H1 (cell line): ENCODE data around the gene SS18L1. TPM values are rescaled to one million over a fixed set of nuclear protein-coding genes. Genes with fewer than 3 reads are reported as not detected.

Experiments
- CTCF ChIA-PET: fragments of 300-600 bp; sonication (Branson Sonifier 250); formaldehyde crosslinking; loops from one replicate; lab custom pipeline; 2021; ENCODE audit not compliant: partially characterized antibody; lab: Charles Lee
- POLR2A ChIA-PET: fragments of 300-600 bp; sonication (Branson Sonifier 250); formaldehyde crosslinking; loops from one replicate; lab custom pipeline; 2021; ENCODE audit warnings: inconsistent platforms; ENCODE audit not compliant: partially characterized antibody; lab: Charles Lee
- DNase-seq, 2 experiments: peaks; one replicate each; pipeline versions ENCODE4 v3.0.0 to v3.0.0-alpha.2; 2010 to 2022; ENCODE audit warnings: low spot score in 2 of 2, low read depth in 1 of 2, mixed read lengths in 1 of 2
- FAIRE-seq: peaks from 2 replicates; lab custom pipeline; 2011; peaks lifted over from hg19 to GRCh38; lab: Jason Lieb, UNC
- H2AFZ ChIP-seq: 2 replicates; pipeline ENCODE4 v1.8.1; 2012; ENCODE audit warnings: low read length, inconsistent platforms
- H2AK5ac ChIP-seq: 2 replicates; pipeline ENCODE4 v1.6.1; 2013; ENCODE audit warnings: low read depth, low read length
- H2BK120ac ChIP-seq: replicated peaks from 2 replicates; pipeline ENCODE3; 2013; ENCODE audit warnings: low read depth, low read length, inconsistent platforms
- H2BK12ac ChIP-seq: 2 replicates; pipeline ENCODE4 v1.6.1; 2013; ENCODE audit warnings: low read depth, low read length
- H2BK15ac ChIP-seq: 2 replicates; pipeline ENCODE4 v1.6.1; 2013; ENCODE audit warnings: low read length
- H2BK20ac ChIP-seq: 2 replicates; pipeline ENCODE4 v1.6.1; 2013; ENCODE audit warnings: low read length
- H2BK5ac ChIP-seq: 2 replicates; pipeline ENCODE4 v1.6.1; 2013; ENCODE audit warnings: low read depth, low read length
- H3K14ac ChIP-seq: 2 replicates; pipeline ENCODE4 v1.6.1; 2013; ENCODE audit warnings: inconsistent platforms; ENCODE audit not compliant: insufficient read length
- H3K18ac ChIP-seq: 2 replicates; pipeline ENCODE4 v1.6.1; 2013; ENCODE audit warnings: low read length; ENCODE audit errors: extremely low read depth
- H3K23ac ChIP-seq: 2 replicates; pipeline ENCODE4 v1.6.1; 2013; ENCODE audit warnings: inconsistent platforms; ENCODE audit not compliant: insufficient read length
- H3K23me2 ChIP-seq: 2 replicates; pipeline ENCODE4 v1.6.1; 2013; ENCODE audit warnings: low read depth, low read length
- H3K27ac ChIP-seq: 2 replicates; pipeline ENCODE4 v1.6.1; 2011; ENCODE audit warnings: low read depth, low read length, inconsistent platforms
- H3K27me3 ChIP-seq, 4 experiments: replicated peaks in 1 of 4; 1 replicate in 1 of 4; 2 replicates in 3 of 4; pipeline versions ENCODE4 v1.6.1 to v1.8.1; 2011 to 2013; ENCODE audit warnings: low read length in 3 of 4, mild to moderate bottlenecking in 3 of 4, inconsistent platforms in 2 of 4, mixed read lengths in 2 of 4, moderate library complexity in 1 of 4; ENCODE audit not compliant: control insufficient read depth in 3 of 4, insufficient read depth in 3 of 4; ENCODE audit errors: extremely low read depth in 1 of 4
- H3K36me3 ChIP-seq, 4 experiments: 2 replicates each; pipeline versions ENCODE4 v1.6.1 to v1.8.1; 2011 to 2013; ENCODE audit warnings: mild to moderate bottlenecking in 4 of 4, low read length in 3 of 4, moderate library complexity in 2 of 4, control low read depth in 1 of 4, inconsistent platforms in 1 of 4; ENCODE audit not compliant: insufficient read depth in 4 of 4, control insufficient read depth in 2 of 4
- H3K4ac ChIP-seq: replicated peaks from 2 replicates; pipeline ENCODE3; 2013; ENCODE audit warnings: low read length, low read depth, mixed read lengths, inconsistent platforms; ENCODE audit not compliant: insufficient read length
- H3K4me1 ChIP-seq, 4 experiments: replicated peaks in 1 of 4; 1 replicate in 1 of 4; 2 replicates in 3 of 4; pipeline versions ENCODE4 v1.6.1 to v1.8.1; 2011 to 2013; ENCODE audit warnings: low read length in 3 of 4, inconsistent platforms in 2 of 4, mixed read lengths in 1 of 4; ENCODE audit not compliant: insufficient read depth in 4 of 4, control insufficient read depth in 3 of 4
- H3K4me2 ChIP-seq, 2 experiments: 2 replicates each; pipeline versions ENCODE4 v1.6.1 to v1.8.1; 2011 to 2013; ENCODE audit warnings: low read depth in 2 of 2, low read length in 2 of 2, control low read depth in 1 of 2, inconsistent platforms in 1 of 2, mild to moderate bottlenecking in 1 of 2; ENCODE audit not compliant: insufficient read depth in 1 of 2
- H3K4me3 ChIP-seq, 4 experiments: fragments of 200-600, 300-600 bp in 1 of 4; sonication (generic), shearing (Covaris generic), sonication (Bioruptor Twin) in 1 of 4; 2 replicates each; pipeline versions ENCODE4 v1.5.1 to v1.8.1; 2011 to 2016; ENCODE audit warnings: low read length in 4 of 4, low read depth in 3 of 4, control low read depth in 2 of 4, inconsistent platforms in 2 of 4, mild to moderate bottlenecking in 2 of 4, mixed read lengths in 1 of 4, moderate library complexity in 1 of 4; ENCODE audit not compliant: insufficient read depth in 2 of 4; ENCODE audit errors: extremely low read depth in 1 of 4
- H3K56ac ChIP-seq: replicated peaks from 2 replicates; pipeline ENCODE3; 2013; ENCODE audit warnings: low read depth, mild to moderate bottlenecking, mixed read lengths, low read length, inconsistent platforms; ENCODE audit not compliant: insufficient read length
- H3K79me1 ChIP-seq: 2 replicates; pipeline ENCODE4 v1.6.1; 2013; ENCODE audit warnings: low read depth, low read length, control low read depth
- H3K79me2 ChIP-seq, 2 experiments: 2 replicates each; pipeline versions ENCODE4 v1.6.1 to v1.8.1; 2012 to 2013; ENCODE audit warnings: low read length in 2 of 2, mild to moderate bottlenecking in 2 of 2, inconsistent platforms in 1 of 2; ENCODE audit not compliant: insufficient read depth in 2 of 2, control insufficient read depth in 1 of 2
- H3K9ac ChIP-seq, 4 experiments: replicated peaks in 1 of 4; 1 replicate in 1 of 4; 2 replicates in 3 of 4; pipeline versions ENCODE4 v1.6.1 to v1.8.1; 2011 to 2013; ENCODE audit warnings: low read depth in 3 of 4, low read length in 3 of 4, control low read depth in 2 of 4, mild to moderate bottlenecking in 2 of 4, moderate library complexity in 2 of 4, inconsistent platforms in 1 of 4; ENCODE audit errors: extremely low read depth in 1 of 4
- H3K9me3 ChIP-seq, 2 experiments: 2 replicates each; pipeline versions ENCODE4 v1.6.1 to v1.8.1; 2012 to 2013; ENCODE audit warnings: mild to moderate bottlenecking in 2 of 2, moderate library complexity in 2 of 2, control low read depth in 1 of 2, inconsistent platforms in 1 of 2, low read depth in 1 of 2, low read length in 1 of 2, mixed read lengths in 1 of 2; ENCODE audit not compliant: insufficient read depth in 2 of 2
- H4K20me1 ChIP-seq, 2 experiments: replicated peaks in 1 of 2; 2 replicates each; pipeline versions ENCODE3 to v1.8.1; 2011 to 2013; ENCODE audit warnings: inconsistent platforms in 2 of 2, low read length in 2 of 2, mild to moderate bottlenecking in 1 of 2; ENCODE audit not compliant: insufficient read depth in 2 of 2, control insufficient read depth in 1 of 2
- H4K5ac ChIP-seq: 2 replicates; pipeline ENCODE4 v1.6.1; 2013; ENCODE audit warnings: low read length, low read depth, mixed read lengths, inconsistent platforms; ENCODE audit not compliant: insufficient read length
- H4K8ac ChIP-seq: 2 replicates; pipeline ENCODE4 v1.8.0; 2013; ENCODE audit warnings: mild to moderate bottlenecking, moderate library complexity, low read length, inconsistent platforms; ENCODE audit not compliant: insufficient read depth; ENCODE audit errors: extremely low read depth
- H4K91ac ChIP-seq: replicated peaks from 2 replicates; pipeline ENCODE3; 2013; ENCODE audit warnings: low read length, mixed read lengths, inconsistent platforms; ENCODE audit not compliant: insufficient read length
- CBX8 ChIP-seq: fragments of 300-800, 300-1000 bp; sonication (generic); IDR thresholded peaks from 2 replicates; pipeline ENCODE4 v1.7.1; 2016; ENCODE audit warnings: low read depth, low read length, borderline replicate concordance
- KDM4A ChIP-seq: IDR thresholded peaks from one replicate; pipeline ENCODE4 v1.7.1; 2012; ENCODE audit warnings: low read depth, mild to moderate bottlenecking, moderate library complexity, low read length, inconsistent platforms; ENCODE audit not compliant: severe bottlenecking
- RAD21 ChIP-seq, 2 experiments: IDR thresholded peaks in 1 of 2; conservative IDR thresholded peaks in 1 of 2; 2 replicates each; pipeline ENCODE4 v1.6.1; 2011; ENCODE audit warnings: low read depth in 2 of 2, low read length in 2 of 2, improper control_type of control experiment in 1 of 2, inconsistent platforms in 1 of 2, mild to moderate bottlenecking in 1 of 2, moderate library complexity in 1 of 2
- RBBP5 ChIP-seq: IDR thresholded peaks from 2 replicates; pipeline ENCODE4 v1.7.1; 2012; ENCODE audit warnings: low read depth, mild to moderate bottlenecking, inconsistent platforms, low read length, moderate library complexity, borderline replicate concordance
- SIN3A ChIP-seq, 2 experiments: IDR thresholded peaks in 1 of 2; conservative IDR thresholded peaks in 1 of 2; 2 replicates each; pipeline ENCODE4 v1.6.1; 2011 to 2012; ENCODE audit warnings: low read length in 2 of 2, improper control_type of control experiment in 1 of 2, low read depth in 1 of 2, mild to moderate bottlenecking in 1 of 2
- SRF ChIP-seq: IDR thresholded peaks from 2 replicates; pipeline ENCODE4 v1.6.1; 2011; ENCODE audit warnings: mild to moderate bottlenecking, low read depth, low read length, moderate library complexity
- SUZ12 ChIP-seq: fragments of 200-600 bp; sonication (generic); IDR thresholded peaks from 2 replicates; pipeline ENCODE4 v1.6.1; 2012; ENCODE audit warnings: mild to moderate bottlenecking, inconsistent platforms, low read length, moderate library complexity, mixed read lengths
- YY1 ChIP-seq: IDR thresholded peaks from 2 replicates; pipeline ENCODE4 v1.6.1; 2011; ENCODE audit warnings: low read depth, mild to moderate bottlenecking, low read length
- ZNF274 ChIP-seq: IDR thresholded peaks from 2 replicates; pipeline ENCODE4 v1.7.0; 2012; ENCODE audit warnings: low read length, borderline replicate concordance; ENCODE audit errors: extremely low read depth
- WGBS, 2 experiments: shearing (Covaris generic) in 1 of 2; methylation state at CpG; one replicate each; pipeline versions ENCODE4 v1.1.6 to v1.1.7; 2013 to 2015; ENCODE audit warnings: low lambda C conversion rate in 2 of 2, mixed read lengths in 2 of 2, inconsistent platforms in 1 of 2, low coverage in 1 of 2, missing lambda C conversion rate in 1 of 2; ENCODE audit not compliant: insufficient replicate concordance in 2 of 2, insufficient coverage in 1 of 2, insufficient read length in 1 of 2; ENCODE audit errors: extremely low coverage in 1 of 2, missing lambda C conversion rate in 1 of 2; 5-methylcytosine and 5-hydroxymethylcytosine counted together
- polyA plus RNA-seq, 7 experiments: library from polyadenylated mRNA; depleted of rRNA in 3 of 7; stranded (reverse) in 5 of 7; unstranded in 2 of 7; fragments of >200 nt in 5 of 7; fragments of 200-250 nt in 2 of 7; gene quantifications; 1 replicate in 5 of 7; 2 replicates in 1 of 7; 4 replicates in 1 of 7; pipeline versions ENCODE4 v1.2.1 to v1.2.3, GENCODE V29; 2011 to 2013; ENCODE audit warnings: missing spikeins in 2 of 7, mixed read lengths in 2 of 7
- total RNA-seq: library from RNA; stranded (reverse); fragmentation: NEBNext Ultra II Directional; extraction: Animal tissue kit (Norgen Biotek cat#: 25700); gene quantifications from 2 replicates; pipeline ENCODE4 v1.2.1, GENCODE V29; 2021
- TF ChIP-seq, protein P1 (sequence below): IDR thresholded peaks from 2 replicates; pipeline ENCODE4 v1.6.1; 2012; ENCODE audit warnings: low read length, inconsistent platforms
- TF ChIP-seq, protein P2 (sequence below): IDR thresholded peaks from 2 replicates; pipeline ENCODE4 v1.6.1; 2012; ENCODE audit warnings: inconsistent platforms

SS18L1 gene
- total and polyA plus RNA-seq, 2 of the 8 experiments (the other 6 are each of a cell fraction or from before 2014, with no cell fraction given), result 28.4 to 29.7 TPM

DNA sequence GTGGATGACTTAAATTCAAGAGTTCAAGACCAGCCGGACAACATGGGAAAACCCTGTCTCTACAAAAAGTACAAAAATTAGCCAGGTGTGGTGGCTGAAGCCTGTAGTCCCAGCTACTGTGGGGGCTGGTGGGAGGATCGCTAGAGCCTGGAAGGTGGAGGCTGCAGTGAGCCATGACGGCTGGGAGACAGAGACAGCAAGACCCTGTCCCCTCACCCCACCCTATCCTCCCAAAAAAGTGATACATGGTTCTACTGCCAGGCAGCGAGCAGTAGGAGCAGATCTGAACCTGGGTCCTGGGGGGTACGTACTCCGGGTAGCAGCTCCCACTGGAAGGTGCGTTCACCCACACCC, 2.5 kb upstream of the SS18L1 start:
- peaks cover 36 to 54% of the 10 kb centered on the region in 2 experiments for H4K20me1 ChIP-seq
- H2AFZ ChIP-seq, result no peak overlapping the region
- H2BK5ac ChIP-seq, result no peak overlapping the region
- H3K9me3 ChIP-seq, result no peaks in the 10 kb centered on the region
- H3K18ac ChIP-seq, result no peak overlapping the region
- H3K36me3 ChIP-seq, result peaks cover 30 to 49% (median 41%) of the 10 kb centered on the region in 4 experiments
- WGBS, 2 experiments, result 90% methylated on average over 7 of the region's 7 CpGs; no CpG with 5 or more reads in 1 of the 2 experiments
- H3K56ac ChIP-seq, result no peak overlapping the region
- no peak overlapping the region for H3K4me3 ChIP-seq
- H3K4me2 ChIP-seq, result peak overlapping the region in 1 of 2 experiments; percentile 68; a peak in 1 of 4 replicates
- H3K23me2 ChIP-seq, result peaks cover 3% of the 10 kb centered on the region; the same call in 1 of the 2 replicates
- H4K91ac ChIP-seq, result no peak overlapping the region
- H2BK12ac ChIP-seq, result no peak overlapping the region
- no peak overlapping the region for H2BK20ac ChIP-seq
- H4K5ac ChIP-seq, result no peak overlapping the region
- no peak overlapping the region for H3K23ac ChIP-seq
- H2BK15ac ChIP-seq, result no peak overlapping the region
- POLR2A ChIA-PET, result interaction anchor here (1.1 to 5.6 kb wide), 10 partner anchors 8 to 135 kb away, joined by 3 to 62 read pairs (median 6); partner anchors contain the start of genes LSM14B and MTG2
- H4K8ac ChIP-seq, result no peak overlapping the region
- no peak overlapping the region for H3K14ac ChIP-seq
- H2AK5ac ChIP-seq, result no peak overlapping the region
- no peak overlapping the region for H3K27ac ChIP-seq
- FAIRE-seq, result no peak
- H3K79me2 ChIP-seq, result peaks cover 35 to 60% of the 10 kb centered on the region in 2 experiments
- no peak overlapping the region for H3K4ac ChIP-seq
- H2BK120ac ChIP-seq, result no peak overlapping the region
- no peak overlapping the region for H3K9ac ChIP-seq
- H3K79me1 ChIP-seq, result peaks cover 14% of the 10 kb centered on the region
- no peak for DNase-seq
- CTCF ChIA-PET, result interaction anchor here (0.9 to 2.1 kb wide), 8 partner anchors 11 to 168 kb away, joined by 3 to 11 read pairs (median 5); no protein-coding TSS in a partner anchor
- no peaks in the 10 kb centered on the region for H3K27me3 ChIP-seq
- H3K4me1 ChIP-seq, result peaks cover 0 to 12% (median 4%) of the 10 kb centered on the region in 4 experiments; a peak in 5 of 7 replicates
- no peak for TF ChIP-seq SRF
- TF ChIP-seq ZNF274, result no peak
- TF ChIP-seq, protein P1, sequence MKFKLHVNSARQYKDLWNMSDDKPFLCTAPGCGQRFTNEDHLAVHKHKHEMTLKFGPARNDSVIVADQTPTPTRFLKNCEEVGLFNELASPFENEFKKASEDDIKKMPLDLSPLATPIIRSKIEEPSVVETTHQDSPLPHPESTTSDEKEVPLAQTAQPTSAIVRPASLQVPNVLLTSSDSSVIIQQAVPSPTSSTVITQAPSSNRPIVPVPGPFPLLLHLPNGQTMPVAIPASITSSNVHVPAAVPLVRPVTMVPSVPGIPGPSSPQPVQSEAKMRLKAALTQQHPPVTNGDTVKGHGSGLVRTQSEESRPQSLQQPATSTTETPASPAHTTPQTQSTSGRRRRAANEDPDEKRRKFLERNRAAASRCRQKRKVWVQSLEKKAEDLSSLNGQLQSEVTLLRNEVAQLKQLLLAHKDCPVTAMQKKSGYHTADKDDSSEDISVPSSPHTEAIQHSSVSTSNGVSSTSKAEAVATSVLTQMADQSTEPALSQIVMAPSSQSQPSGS, result no peak
- no peak for TF ChIP-seq SIN3A (conservative IDR thresholded peaks at IDR 0.05 in 1 of 2, IDR thresholded peaks at IDR 0.05 in 1 of 2; ENCODE audit: low read depth in 1 of 2, low read length in 2 of 2)
- TF ChIP-seq KDM4A, result no peak
- TF ChIP-seq YY1, result no peak
- TF ChIP-seq, protein P2, sequence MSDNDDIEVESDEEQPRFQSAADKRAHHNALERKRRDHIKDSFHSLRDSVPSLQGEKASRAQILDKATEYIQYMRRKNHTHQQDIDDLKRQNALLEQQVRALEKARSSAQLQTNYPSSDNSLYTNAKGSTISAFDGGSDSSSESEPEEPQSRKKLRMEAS, result no peak
- TF ChIP-seq SUZ12, result no peak
- no peak for TF ChIP-seq RBBP5
- no peak for TF ChIP-seq CBX8
- no peak for TF ChIP-seq RAD21 (IDR thresholded peaks at IDR 0.05 in 1 of 2, conservative IDR thresholded peaks at IDR 0.05 in 1 of 2; ENCODE audit: low read depth in 2 of 2, low read length in 2 of 2)
